ENCODE data around the gene SMYD1.

SMYD1 gene

GRCh38 chr2:88122141-88122884, 54.7 kb downstream of the SMYD1 start:
- DNase-seq (ENCODE audit: low read depth in 1 of 2, low spot score in 1 of 2) = no peak

GRCh38 chr2:88123164-88123974, 55.7 kb downstream of the SMYD1 start:
- no peak for DNase-seq (ENCODE audit: low read depth in 1 of 2, low spot score in 1 of 2)

GRCh38 chr2:88123975-88124917, 56.6 kb downstream of the SMYD1 start:
- no peak for DNase-seq (ENCODE audit: low read depth in 1 of 2, low spot score in 1 of 2)

- DNase-seq (ENCODE audit: low read depth in 1 of 2, low spot score in 1 of 2) = no peak
Observed at GRCh38 chr2:88125344-88125923, 57.8 kb downstream of the SMYD1 start.

- no peak for DNase-seq (ENCODE audit: low read depth in 1 of 2, low spot score in 1 of 2)
Observed at GRCh38 chr2:88125924-88126771, 58.5 kb downstream of the SMYD1 start.

GRCh38 chr2:88126772-88127637, 59.4 kb downstream of the SMYD1 start:
- no peak for DNase-seq (ENCODE audit: low read depth in 1 of 2, low spot score in 1 of 2)

GRCh38 chr2:88127638-88127887, 59.9 kb downstream of the SMYD1 start:
- no peak for DNase-seq (ENCODE audit: low read depth in 1 of 2, low spot score in 1 of 2)

GRCh38 chr2:88127888-88128653, 60.4 kb downstream of the SMYD1 start, which contains the start of gene FABP1:
TSS of gene FABP1 (minus strand) at chr2:88128062. CDS start at chr2:88128017, 45 bp downstream.
- DNase-seq (ENCODE audit: low read depth in 1 of 2, low spot score in 1 of 2) = no peak

GRCh38 chr2:88128654-88129312, 61.2 kb downstream of the SMYD1 start:
- no peak for DNase-seq (ENCODE audit: low read depth in 1 of 2, low spot score in 1 of 2)

GRCh38 chr2:88129313-88129959, 61.8 kb downstream of the SMYD1 start:
- no peak for DNase-seq (ENCODE audit: low read depth in 1 of 2, low spot score in 1 of 2)

- no peak for DNase-seq (ENCODE audit: low read depth in 1 of 2, low spot score in 1 of 2)
Observed at GRCh38 chr2:88131201-88131998, 63.8 kb downstream of the SMYD1 start.

GRCh38 chr2:88131999-88132368, 64.4 kb downstream of the SMYD1 start:
- no peak for DNase-seq (ENCODE audit: low read depth in 1 of 2, low spot score in 1 of 2)

GRCh38 chr2:88133875-88134274, 66.2 kb downstream of the SMYD1 start:
- no peak for DNase-seq (ENCODE audit: low read depth in 1 of 2, low spot score in 1 of 2)

- DNase-seq (ENCODE audit: low read depth in 1 of 2, low spot score in 1 of 2) = no peak
Observed at GRCh38 chr2:88136817-88137216, 69.2 kb downstream of the SMYD1 start.

- DNase-seq (ENCODE audit: low read depth in 1 of 2, low spot score in 1 of 2) = no peak
Observed at GRCh38 chr2:88137833-88138232, 70.2 kb downstream of the SMYD1 start.

- DNase-seq (ENCODE audit: low read depth in 1 of 2, low spot score in 1 of 2) = no peak
Observed at GRCh38 chr2:88139203-88139702, 71.6 kb downstream of the SMYD1 start.

GRCh38 chr2:88139804-88140203, 72.2 kb downstream of the SMYD1 start:
- no peak for DNase-seq (ENCODE audit: low read depth in 1 of 2, low spot score in 1 of 2)

All from activated CD4-positive, alpha-beta T cell treated with anti-CD3 and anti-CD28 coated beads, Interleukin-2, amount 50 U/mL, for 24 hours (primary cell).